GM12878 (cell line): ENCODE results near the gene DNMT1. TPM values are rescaled to one million over a fixed set of nuclear protein-coding genes. Genes with fewer than 3 reads are reported as not detected.

Experiments used
- ATAC-seq: fragments of 200-7000 bp; cut with Tn5 transposase; 3 replicates; pipeline ENCODE4 v1.9.1; 2020; ENCODE audit warnings: mild to moderate bottlenecking, moderate library complexity
- BruUV-seq: library from RNA; stranded (reverse); fragments of 400-500 nt; replicated peaks from 2 replicates; lab custom pipeline; 2021; lab: Mats Ljungman, UMichigan
- CTCF ChIA-PET: fragments of 300-600 bp; sonication (Branson Sonifier 250); formaldehyde crosslinking; extraction: SDS; loops from one replicate; lab custom pipeline; 2021; ENCODE audit warnings: inconsistent platforms; lab: Yijun Ruan, JAX
- POLR2A ChIA-PET: fragments of 350-600 bp; formaldehyde crosslinking; extraction: SDS; loops from one replicate; lab custom pipeline; 2021; ENCODE audit warnings: inconsistent platforms; lab: Charles Lee
- RAD21 ChIA-PET: fragments of 300-600 bp; sonication (Branson Sonifier 250); formaldehyde crosslinking; loops from one replicate; lab custom pipeline; 2023; ENCODE audit warnings: antibody characterized with exemption; ENCODE audit not compliant: unreplicated experiment; lab: Charles Lee
- SMC1A ChIA-PET: fragments of 300-600 bp; sonication (Branson Sonifier 250); formaldehyde crosslinking; loops from one replicate; lab custom pipeline; 2023; ENCODE audit not compliant: unreplicated experiment, uncharacterized antibody; lab: Charles Lee
- DNase-seq: peaks from one replicate; pipeline ENCODE4 v3.0.0-alpha.2; 2011; ENCODE audit warnings: low read depth, low spot score
- FAIRE-seq: peaks from 3 replicates; lab custom pipeline; 2011; peaks lifted over from hg19 to GRCh38; lab: Jason Lieb, UNC
- H2AFZ ChIP-seq: 2 replicates; pipeline ENCODE4 v1.6.0; 2011; ENCODE audit warnings: low read depth, low read length, control low read depth; ENCODE audit not compliant: control insufficient read depth
- H3K27ac ChIP-seq: 2 replicates; pipeline ENCODE4 v1.5.1; 2011; ENCODE audit warnings: control low read depth; ENCODE audit not compliant: control insufficient read depth, insufficient read depth
- H3K27me3 ChIP-seq, 2 experiments: replicated peaks in 1 of 2; 2 replicates each; pipeline versions ENCODE4 v1.6.0 to v1.6.1; 2011; ENCODE audit warnings: low read length in 1 of 2; ENCODE audit not compliant: control insufficient read depth in 2 of 2, insufficient read depth in 2 of 2
- H3K36me3 ChIP-seq, 2 experiments: 2 replicates each; pipeline ENCODE4 v1.5.1; 2011; ENCODE audit warnings: low read length in 1 of 2; ENCODE audit not compliant: control insufficient read depth in 2 of 2, insufficient read depth in 2 of 2
- H3K4me1 ChIP-seq: 2 replicates; pipeline ENCODE4 v1.6.1; 2011; ENCODE audit warnings: mild to moderate bottlenecking, low read length, moderate library complexity, mixed read lengths; ENCODE audit not compliant: control insufficient read depth, insufficient read depth
- H3K4me2 ChIP-seq: 2 replicates; pipeline ENCODE4 v1.6.0; 2011; ENCODE audit warnings: control low read depth; ENCODE audit not compliant: control insufficient read depth, insufficient read depth
- H3K4me3 ChIP-seq: fragments of 200-600 bp; sonication (generic); 2 replicates; pipeline ENCODE4 v1.5.1; 2016
- H3K79me2 ChIP-seq: 2 replicates; pipeline ENCODE4 v1.6.0; 2011; ENCODE audit warnings: low read length; ENCODE audit not compliant: control insufficient read depth, insufficient read depth
- H3K9ac ChIP-seq: 2 replicates; pipeline ENCODE4 v1.8.0; 2011; ENCODE audit warnings: low read length, control low read depth, mixed read lengths; ENCODE audit not compliant: control insufficient read depth, insufficient read depth
- H3K9me3 ChIP-seq: replicated peaks from 3 replicates; pipeline ENCODE4 v1.5.1; 2011; ENCODE audit warnings: mild to moderate bottlenecking, low read length; ENCODE audit not compliant: control insufficient read depth, insufficient read depth
- H4K20me1 ChIP-seq: 2 replicates; pipeline ENCODE4 v1.6.0; 2011; ENCODE audit not compliant: control insufficient read depth, insufficient read depth
- CEBPB ChIP-seq, 2 experiments: fragments of 150-350 bp in 1 of 2; IDR thresholded peaks; 2 replicates each; pipeline ENCODE4 v1.6.1; 2012 to 2014; ENCODE audit warnings: low read depth in 2 of 2, low read length in 2 of 2, borderline replicate concordance in 1 of 2, inconsistent platforms in 1 of 2
- EED ChIP-seq: sonication (generic); IDR thresholded peaks from 2 replicates; pipeline ENCODE4 v1.6.1; 2016; ENCODE audit warnings: antibody characterized with exemption, low read depth
- EP300 ChIP-seq, 2 experiments: fragments of 150-350 bp in 1 of 2; IDR thresholded peaks; 2 replicates each; pipeline ENCODE4 v1.6.1; 2011 to 2012; ENCODE audit warnings: low read depth in 2 of 2, low read length in 2 of 2, borderline replicate concordance in 1 of 2, improper control_type of control experiment in 1 of 2, inconsistent platforms in 1 of 2; ENCODE audit not compliant: control insufficient read depth in 1 of 2
- HDAC6 ChIP-seq: fragments of 200-600 bp; sonication (generic); IDR thresholded peaks from one replicate; pipeline ENCODE4 v1.8.0; 2017; ENCODE audit warnings: antibody characterized with exemption; ENCODE audit not compliant: unreplicated experiment
- MEF2B ChIP-seq: fragments of 450-650 bp; IDR thresholded peaks from 2 replicates; pipeline ENCODE4 v1.6.1; 2018; ENCODE audit warnings: mild to moderate bottlenecking, moderate library complexity; ENCODE audit not compliant: partially characterized antibody, poor library complexity, severe bottlenecking
- NFXL1 ChIP-seq: fragments of 450-650 bp; IDR thresholded peaks from 2 replicates; pipeline ENCODE4 v1.6.1; 2017; ENCODE audit warnings: antibody characterized with exemption, mild to moderate bottlenecking, borderline replicate concordance
- RFX5 ChIP-seq: IDR thresholded peaks from 2 replicates; pipeline ENCODE4 v1.6.1; 2011; ENCODE audit warnings: low read depth, low read length, improper control_type of control experiment
- SMARCA5 ChIP-seq: fragments of 450-650 bp; IDR thresholded peaks from 2 replicates; pipeline ENCODE4 v1.6.1; 2017; ENCODE audit warnings: mild to moderate bottlenecking
- SPI1 ChIP-seq: IDR thresholded peaks from 2 replicates; pipeline ENCODE4 v1.6.1; 2011; ENCODE audit warnings: low read depth, mild to moderate bottlenecking, low read length, moderate library complexity, borderline replicate concordance; ENCODE audit not compliant: insufficient read depth
- TAF1 ChIP-seq: IDR thresholded peaks from 2 replicates; pipeline ENCODE4 v1.6.1; 2011; ENCODE audit warnings: mild to moderate bottlenecking, low read depth, low read length, borderline replicate concordance
- ZBED1 ChIP-seq: IDR thresholded peaks from 2 replicates; pipeline ENCODE4 v1.6.1; 2016; ENCODE audit warnings: borderline replicate concordance
- WGBS: methylation state at CpG from one replicate; pipeline ENCODE4 v1.1.6; 2016; ENCODE audit warnings: low lambda C conversion rate; ENCODE audit not compliant: insufficient replicate concordance, insufficient coverage; ENCODE audit errors: missing lambda C conversion rate; 5-methylcytosine and 5-hydroxymethylcytosine counted together
- in situ Hi-C: fragments of 300-500 bp; cut with MboI; formaldehyde crosslinking; loops from 9 replicates; pipeline ENCODE4 v1.14.3; 2018; ENCODE audit warnings: mixed read lengths
- intact Hi-C: fragments of 100-400 bp; cut with micrococcal nuclease; formaldehyde crosslinking; loops from one replicate; pipeline ENCODE4 v1.14.2; 2022; ENCODE audit not compliant: unreplicated experiment
- polyA plus RNA-seq, 11 experiments: library from polyadenylated mRNA; depleted of rRNA in 4 of 11; unstranded in 6 of 11; stranded (reverse) in 5 of 11; fragments of >200 nt; fragmentation: Nextera tagmentation in 4 of 11; fragmentation: Illumina TruSeq in 1 of 11; extraction: Ambion mirVana in 4 of 11; extraction: Trizol in 1 of 11; gene quantifications; 1 replicate in 1 of 11; 2 replicates in 10 of 11; pipeline versions ENCODE4 v1.2.1 to v1.2.3, GENCODE V29; 2011 to 2016; ENCODE audit warnings: inconsistent platforms in 2 of 11, missing spikeins in 2 of 11, low read depth in 1 of 11
- total RNA-seq, 4 experiments: library from RNA; depleted of rRNA in 3 of 4; stranded (reverse); fragments of >200 nt in 3 of 4; fragmentation: Illumina TruSeq in 1 of 4; extraction: Trizol in 1 of 4; gene quantifications; 2 replicates each; pipeline versions ENCODE4 v1.2.1 to v1.2.3, GENCODE V29; 2013 to 2021
- TF ChIP-seq, protein P1 (sequence below): fragments of 450-650 bp; formaldehyde crosslinking; IDR thresholded peaks from 2 replicates; pipeline ENCODE4 v1.4.0; 2020; ENCODE audit warnings: mild to moderate bottlenecking, moderate library complexity
- TF ChIP-seq, protein P2 (sequence below): IDR thresholded peaks from 2 replicates; pipeline ENCODE4 v1.6.1; 2011; ENCODE audit warnings: low read depth, low read length, improper control_type of control experiment, borderline replicate concordance

DNMT1 gene
- total and polyA plus RNA-seq, 10 of the 15 experiments (the other 5 are each of a cell fraction or from before 2014, with no cell fraction given): 70.0 to 290 (median 133) TPM

DNA sequence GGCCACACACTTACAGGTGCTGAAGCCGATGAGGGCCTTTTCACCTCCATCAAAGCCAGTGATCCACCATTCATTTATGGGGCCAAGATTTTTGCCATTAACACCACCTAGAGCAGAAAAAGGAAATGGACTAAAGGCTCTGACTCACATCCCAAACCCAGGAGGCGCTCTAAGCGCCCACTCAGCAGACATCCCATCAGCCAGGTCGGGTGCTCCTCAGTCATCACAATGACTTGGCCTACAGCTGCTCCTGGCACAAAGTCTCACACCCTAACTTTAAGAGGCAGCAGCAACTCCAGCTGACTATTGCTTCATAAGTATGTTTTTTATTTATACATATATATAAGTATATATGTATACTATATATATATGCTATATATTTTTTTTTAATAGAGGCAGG, 38.9 kb downstream of the DNMT1 start:
- ChIA-PET CTCF (interaction anchor here (1.6 kb wide), 1 partner anchor 95 kb away, joined by 5 read pairs; no protein-coding TSS in a partner anchor), SMC1A (no interaction called here), RAD21 (interaction anchor here (1.4 kb wide), 1 partner anchor 233 kb away, joined by 3 read pairs; no protein-coding TSS in a partner anchor), POLR2A (no interaction called here)
- Histone ChIP-seq H3K4me2 (no peak overlapping the region), H2AFZ (no peak overlapping the region), H3K9me3 (no peaks in the 10 kb centered on the region), H3K27ac (no peak overlapping the region), H4K20me1 (no peaks in the 10 kb centered on the region), H3K9ac (no peak overlapping the region), H3K27me3 (no peaks in the 10 kb centered on the region), H3K79me2 (no peaks in the 10 kb centered on the region), H3K4me1 (no peaks in the 10 kb centered on the region), H3K4me3 (no peak overlapping the region), H3K36me3 (peaks cover 51 to 64% of the 10 kb centered on the region in 2 experiments)
- no peak for FAIRE-seq
- intact Hi-C loops (no loop called here), in situ Hi-C loops (no loop called here)
- DNase-seq: no peak
- TF ChIP-seq SMARCA5: no peak
- BruUV-seq: no TSS peak
- WGBS: 86% methylated on average over 4 of the region's 4 CpGs
- ATAC-seq: no peak

DNA sequence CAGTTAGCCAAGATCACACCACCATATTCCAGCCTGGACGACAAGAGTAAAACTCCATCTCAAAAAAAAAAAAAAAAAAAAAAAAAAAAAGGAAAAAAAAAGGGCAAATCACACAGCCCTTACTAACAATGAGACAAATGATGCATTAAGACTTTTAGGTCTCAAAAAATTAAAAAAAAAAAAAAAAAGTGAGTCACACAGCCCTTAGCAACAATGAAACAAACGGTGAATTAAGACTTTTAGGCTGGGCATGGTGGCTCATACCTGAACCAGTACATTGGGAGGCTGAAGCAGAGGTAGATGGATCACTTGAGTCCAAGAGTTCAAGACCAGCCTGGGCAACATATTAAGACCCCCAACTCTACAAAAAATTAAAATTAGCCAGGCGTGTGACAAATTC, 42.7 kb downstream of the DNMT1 start:
- ChIA-PET RAD21 (no interaction called here), CTCF (no interaction called here), POLR2A (no interaction called here), SMC1A (no interaction called here)
- no TSS peak for BruUV-seq
- TF ChIP-seq MEF2B (no peak), RFX5 (no peak), TAF1 (no peak), EP300 (IDR thresholded peaks at IDR 0.05; ENCODE audit: borderline replicate concordance in 1 of 2, control insufficient read depth in 1 of 2, low read depth in 2 of 2, low read length in 2 of 2) (no peak), NFXL1 (no peak), EED (no peak), ZBED1 (no peak), HDAC6 (no peak), CEBPB (IDR thresholded peaks at IDR 0.05; ENCODE audit: borderline replicate concordance in 1 of 2, low read depth in 2 of 2, low read length in 2 of 2) (no peak), SPI1 (no peak)
- TF ChIP-seq, protein P1, sequence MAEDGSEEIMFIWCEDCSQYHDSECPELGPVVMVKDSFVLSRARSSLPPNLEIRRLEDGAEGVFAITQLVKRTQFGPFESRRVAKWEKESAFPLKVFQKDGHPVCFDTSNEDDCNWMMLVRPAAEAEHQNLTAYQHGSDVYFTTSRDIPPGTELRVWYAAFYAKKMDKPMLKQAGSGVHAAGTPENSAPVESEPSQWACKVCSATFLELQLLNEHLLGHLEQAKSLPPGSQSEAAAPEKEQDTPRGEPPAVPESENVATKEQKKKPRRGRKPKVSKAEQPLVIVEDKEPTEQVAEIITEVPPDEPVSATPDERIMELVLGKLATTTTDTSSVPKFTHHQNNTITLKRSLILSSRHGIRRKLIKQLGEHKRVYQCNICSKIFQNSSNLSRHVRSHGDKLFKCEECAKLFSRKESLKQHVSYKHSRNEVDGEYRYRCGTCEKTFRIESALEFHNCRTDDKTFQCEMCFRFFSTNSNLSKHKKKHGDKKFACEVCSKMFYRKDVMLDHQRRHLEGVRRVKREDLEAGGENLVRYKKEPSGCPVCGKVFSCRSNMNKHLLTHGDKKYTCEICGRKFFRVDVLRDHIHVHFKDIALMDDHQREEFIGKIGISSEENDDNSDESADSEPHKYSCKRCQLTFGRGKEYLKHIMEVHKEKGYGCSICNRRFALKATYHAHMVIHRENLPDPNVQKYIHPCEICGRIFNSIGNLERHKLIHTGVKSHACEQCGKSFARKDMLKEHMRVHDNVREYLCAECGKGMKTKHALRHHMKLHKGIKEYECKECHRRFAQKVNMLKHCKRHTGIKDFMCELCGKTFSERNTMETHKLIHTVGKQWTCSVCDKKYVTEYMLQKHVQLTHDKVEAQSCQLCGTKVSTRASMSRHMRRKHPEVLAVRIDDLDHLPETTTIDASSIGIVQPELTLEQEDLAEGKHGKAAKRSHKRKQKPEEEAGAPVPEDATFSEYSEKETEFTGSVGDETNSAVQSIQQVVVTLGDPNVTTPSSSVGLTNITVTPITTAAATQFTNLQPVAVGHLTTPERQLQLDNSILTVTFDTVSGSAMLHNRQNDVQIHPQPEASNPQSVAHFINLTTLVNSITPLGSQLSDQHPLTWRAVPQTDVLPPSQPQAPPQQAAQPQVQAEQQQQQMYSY: no peak
- TF ChIP-seq, protein P2, sequence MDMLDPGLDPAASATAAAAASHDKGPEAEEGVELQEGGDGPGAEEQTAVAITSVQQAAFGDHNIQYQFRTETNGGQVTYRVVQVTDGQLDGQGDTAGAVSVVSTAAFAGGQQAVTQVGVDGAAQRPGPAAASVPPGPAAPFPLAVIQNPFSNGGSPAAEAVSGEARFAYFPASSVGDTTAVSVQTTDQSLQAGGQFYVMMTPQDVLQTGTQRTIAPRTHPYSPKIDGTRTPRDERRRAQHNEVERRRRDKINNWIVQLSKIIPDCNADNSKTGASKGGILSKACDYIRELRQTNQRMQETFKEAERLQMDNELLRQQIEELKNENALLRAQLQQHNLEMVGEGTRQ: no peak
- H3K27ac ChIP-seq: no peak overlapping the region
- in situ Hi-C loops (no loop called here), intact Hi-C loops (no loop called here)
- no peak overlapping the region for H3K4me2 ChIP-seq
- WGBS: 63% methylated on average over 2 of the region's 3 CpGs
- H3K9me3 ChIP-seq: no peaks in the 10 kb centered on the region
- H3K27me3 ChIP-seq: no peaks in the 10 kb centered on the region
- H3K79me2 ChIP-seq: no peaks in the 10 kb centered on the region
- no peak for ATAC-seq
- no peak for FAIRE-seq
- no peak overlapping the region for H3K9ac ChIP-seq
- no peaks in the 10 kb centered on the region for H4K20me1 ChIP-seq
- no peak overlapping the region for H3K4me3 ChIP-seq
- DNase-seq: no peak
- peaks cover 50 to 55% of the 10 kb centered on the region in 2 experiments for H3K36me3 ChIP-seq
- H3K4me1 ChIP-seq: no peaks in the 10 kb centered on the region
- no peak overlapping the region for H2AFZ ChIP-seq
